Measurements from ENCODE around the gene FKRP.

- TF ChIP-seq, protein P1, sequence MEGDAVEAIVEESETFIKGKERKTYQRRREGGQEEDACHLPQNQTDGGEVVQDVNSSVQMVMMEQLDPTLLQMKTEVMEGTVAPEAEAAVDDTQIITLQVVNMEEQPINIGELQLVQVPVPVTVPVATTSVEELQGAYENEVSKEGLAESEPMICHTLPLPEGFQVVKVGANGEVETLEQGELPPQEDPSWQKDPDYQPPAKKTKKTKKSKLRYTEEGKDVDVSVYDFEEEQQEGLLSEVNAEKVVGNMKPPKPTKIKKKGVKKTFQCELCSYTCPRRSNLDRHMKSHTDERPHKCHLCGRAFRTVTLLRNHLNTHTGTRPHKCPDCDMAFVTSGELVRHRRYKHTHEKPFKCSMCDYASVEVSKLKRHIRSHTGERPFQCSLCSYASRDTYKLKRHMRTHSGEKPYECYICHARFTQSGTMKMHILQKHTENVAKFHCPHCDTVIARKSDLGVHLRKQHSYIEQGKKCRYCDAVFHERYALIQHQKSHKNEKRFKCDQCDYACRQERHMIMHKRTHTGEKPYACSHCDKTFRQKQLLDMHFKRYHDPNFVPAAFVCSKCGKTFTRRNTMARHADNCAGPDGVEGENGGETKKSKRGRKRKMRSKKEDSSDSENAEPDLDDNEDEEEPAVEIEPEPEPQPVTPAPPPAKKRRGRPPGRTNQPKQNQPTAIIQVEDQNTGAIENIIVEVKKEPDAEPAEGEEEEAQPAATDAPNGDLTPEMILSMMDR (conservative IDR thresholded peaks at IDR 0.05; ENCODE audit: low read length) = no peak
- no peak for TF ChIP-seq EZH2phosphoT487 (IDR thresholded peaks at IDR 0.05; ENCODE audit: borderline replicate concordance)
Measured at GRCh38 chr19:46698395-46699321, 47.2 kb upstream of the FKRP start.

Measured in Loucy (cell line).